Activated naive CD4-positive, alpha-beta T cell treated with anti-CD3 and anti-CD28 coated beads, Interleukin-2, amount 50 U/mL, for 16 hours (primary cell): ENCODE results near the gene MRPS11.
"Not testable (repeated sequence)": the region's sequence is repeated elsewhere in the genome, so short reads cannot be mapped to it uniquely, and the experiment has no call there.

Source experiments
- DNase-seq: peaks from one replicate; pipeline ENCODE4 v3.0.0-alpha.2; 2020

Gene MRPS11

DNA sequence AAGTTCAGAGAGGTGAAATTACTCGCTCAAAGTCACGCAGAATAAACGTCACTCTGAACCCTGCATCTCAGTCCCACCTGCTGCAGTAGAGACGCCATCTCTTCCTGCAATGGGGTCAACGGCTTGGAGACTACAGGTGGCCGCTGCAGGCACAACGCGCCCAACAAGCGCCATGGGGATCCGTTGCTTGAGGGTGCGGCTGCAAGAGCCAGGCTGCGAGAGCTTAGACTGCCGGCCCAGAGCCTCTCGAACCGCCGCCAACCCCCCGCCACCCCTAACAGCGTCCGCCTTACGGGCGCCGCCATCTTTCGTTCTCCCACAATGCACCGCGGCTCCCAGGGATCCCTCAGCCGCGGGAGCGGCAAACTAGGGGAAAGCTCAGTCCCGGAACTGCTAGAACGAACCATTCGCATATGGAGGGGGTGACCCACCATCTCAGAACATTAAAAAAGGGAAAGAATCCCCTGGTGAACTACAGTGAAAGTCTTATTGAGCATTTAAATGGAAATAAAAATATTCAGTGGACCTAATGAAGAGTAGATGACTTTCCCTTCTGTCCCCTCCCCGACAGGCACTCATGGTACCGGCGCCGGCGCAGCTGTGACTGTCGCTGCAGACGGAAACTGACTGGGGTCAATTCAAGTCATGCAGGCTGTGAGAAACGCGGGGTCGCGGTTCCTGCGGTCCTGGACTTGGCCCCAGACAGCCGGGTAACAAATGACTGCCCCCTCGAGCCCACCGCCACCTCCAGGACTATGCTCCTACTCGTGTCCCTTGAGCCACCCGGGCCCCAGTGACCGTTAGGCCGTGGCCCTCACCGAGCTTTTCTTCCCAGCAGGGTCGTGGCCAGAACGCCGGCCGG lies at the start of gene MRPS11, which contains the start of gene MRPL46:
TSS of gene MRPS11 (plus strand) at position 636 of the 862 bp plus-strand sequence. CDS start at position 646, 10 bp downstream.
TSS of gene MRPL46 (minus strand) at position 316 of the 862 bp plus-strand sequence. CDS start at position 305, 11 bp downstream.
- peak; percentile 91 for DNase-seq

- no peak for DNase-seq
These were observed 47.7 kb upstream of the MRPS11 start for GRCh38 chr15:88419830-88420229.

DNA sequence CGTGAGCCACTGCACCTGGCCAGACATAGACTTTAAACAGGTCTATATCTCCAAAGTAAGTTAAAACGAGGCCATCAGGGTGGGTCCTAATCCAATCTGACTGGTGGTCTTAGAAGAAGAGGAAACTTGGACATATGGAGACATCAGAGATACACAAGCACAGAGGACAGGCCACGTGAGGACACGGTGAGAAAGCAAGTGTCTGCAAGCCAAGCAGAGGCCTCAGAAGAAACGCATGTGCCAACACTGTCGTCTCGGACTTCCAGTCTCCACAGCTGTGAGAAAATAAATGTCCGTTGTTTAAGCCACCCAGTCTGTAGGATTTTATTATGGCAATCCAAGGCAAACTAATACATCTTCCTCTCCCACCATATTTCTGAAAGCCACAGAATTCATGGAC lies 44.2 kb upstream of the MRPS11 start:
- no peak for DNase-seq

DNA sequence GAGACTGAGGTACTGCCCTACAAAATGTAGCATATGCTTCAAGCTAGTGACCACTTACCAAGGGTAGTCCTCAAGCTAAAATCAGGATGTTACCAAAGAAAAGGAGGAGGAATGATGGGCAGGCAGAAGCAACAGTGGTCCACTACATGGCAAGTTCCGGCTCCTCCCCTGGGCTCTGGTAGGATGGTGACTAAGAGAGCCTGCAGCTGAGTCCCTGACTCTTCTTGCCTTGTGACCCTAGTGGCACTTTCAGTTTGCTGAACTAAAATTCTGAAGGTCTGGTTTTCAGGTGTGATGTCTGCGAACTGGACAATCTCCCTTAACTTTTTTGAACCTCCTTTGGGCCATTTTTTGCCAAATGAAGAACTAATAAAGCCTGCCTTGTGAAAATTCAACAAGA lies 41.2 kb upstream of the MRPS11 start:
- no peak for DNase-seq

DNA sequence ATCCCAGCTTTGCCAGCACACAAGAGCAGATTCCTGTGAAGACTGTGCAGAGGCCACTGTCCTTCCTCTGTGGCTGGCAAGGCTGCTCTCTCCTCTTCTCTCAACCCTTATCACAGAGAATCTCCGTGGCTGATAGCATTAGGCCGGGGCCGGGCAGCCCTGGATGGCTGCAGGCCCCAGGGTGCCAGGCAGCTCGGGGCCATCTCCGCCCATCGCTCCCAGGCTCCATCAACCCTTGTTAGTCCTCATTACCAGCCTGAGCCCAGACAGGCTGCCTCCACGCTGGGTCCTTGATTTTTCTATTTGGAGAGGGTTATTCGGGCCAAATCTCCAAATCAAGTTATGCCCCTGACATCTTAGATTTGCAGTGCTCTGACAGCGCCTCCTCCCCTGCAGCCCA lies 39.5 kb upstream of the MRPS11 start:
- no peak for DNase-seq

GRCh38 chr15:88428805-88429605 lies 38.5 kb upstream of the MRPS11 start:
- no peak for DNase-seq

DNA sequence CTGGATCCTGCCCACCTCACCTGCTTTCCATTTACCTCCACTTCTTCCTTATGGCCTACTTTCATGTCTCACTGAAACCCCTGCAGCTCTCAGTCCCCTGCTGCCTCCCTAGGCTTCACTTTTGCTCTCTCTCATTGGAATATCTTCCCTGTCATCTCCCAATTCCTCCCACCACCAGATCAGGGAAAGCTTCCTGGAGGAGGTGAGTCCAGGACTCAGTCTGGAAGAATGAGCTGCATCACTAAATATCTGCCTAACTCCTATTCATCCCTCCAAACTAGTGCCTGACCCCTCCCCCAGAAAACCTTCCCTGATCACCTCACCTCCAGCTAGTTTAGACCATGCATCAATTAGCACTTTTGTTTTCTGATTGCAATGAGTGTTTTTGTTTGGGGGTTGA lies 37.5 kb upstream of the MRPS11 start:
- no peak for DNase-seq

GRCh38 chr15:88431441-88431840 lies 36.1 kb upstream of the MRPS11 start:
- DNase-seq, result no peak

DNA sequence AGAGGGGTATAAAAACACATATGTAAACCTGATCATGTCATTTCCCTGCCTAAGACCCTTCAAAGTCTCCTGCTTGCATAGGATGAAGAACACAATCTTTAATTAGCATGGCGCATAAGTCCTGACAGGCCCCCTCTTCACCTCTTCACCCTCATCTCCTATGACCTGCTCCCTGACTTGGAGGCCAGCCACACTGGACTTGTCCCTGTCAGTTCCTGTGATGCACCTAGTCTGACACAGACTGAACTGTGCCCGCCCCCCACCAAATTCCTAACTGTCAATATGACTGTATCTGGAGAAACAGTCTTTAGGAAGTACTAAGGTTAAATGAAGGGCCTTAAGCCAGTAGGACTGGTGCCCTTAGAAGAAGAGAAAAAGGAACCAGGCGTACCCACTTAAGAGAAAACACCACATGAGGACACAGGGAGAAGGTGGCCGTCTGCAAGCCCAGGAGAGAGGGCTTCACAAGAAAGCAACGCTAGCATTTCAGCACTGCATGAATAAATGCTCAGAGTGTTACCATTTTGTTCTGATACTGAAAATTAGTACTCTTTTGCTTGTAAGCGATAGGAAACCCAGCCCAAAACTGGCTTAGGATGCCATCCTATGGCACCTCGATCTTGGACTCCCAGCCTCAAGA lies 34.3 kb upstream of the MRPS11 start:
- DNase-seq, result no peak

DNA sequence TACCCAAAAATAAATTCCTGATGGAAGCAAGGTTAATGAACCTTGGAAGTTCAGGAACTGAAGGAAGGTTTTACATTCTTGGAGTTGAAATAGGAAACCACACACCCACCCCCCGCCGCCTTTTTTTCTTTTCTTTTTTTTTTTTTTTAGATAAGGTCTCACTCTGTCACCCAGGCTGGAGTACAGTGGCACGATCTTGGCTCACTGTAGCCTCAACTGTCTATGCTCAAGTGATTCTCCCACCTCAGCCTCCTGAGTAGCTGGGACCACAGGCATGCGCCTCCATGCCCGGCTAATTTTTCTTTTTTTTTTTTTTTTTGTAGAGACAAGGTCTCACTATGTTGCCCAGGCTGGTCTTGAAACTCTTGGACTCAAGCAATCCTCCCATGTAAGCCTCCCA lies 33.4 kb upstream of the MRPS11 start:
- DNase-seq, result not testable (repeated sequence)

- DNase-seq, result no peak
These were observed 29.3 kb upstream of the MRPS11 start for GRCh38 chr15:88438181-88438580.

- DNase-seq, result no peak
These were observed 27.5 kb upstream of the MRPS11 start for GRCh38 chr15:88440021-88440420.

- DNase-seq, result no peak
These were observed 26.3 kb upstream of the MRPS11 start for GRCh38 chr15:88441076-88441730.

- no peak for DNase-seq
These were observed 20.3 kb upstream of the MRPS11 start for GRCh38 chr15:88447206-88447605.

- DNase-seq, result no peak
These were observed 19.8 kb upstream of the MRPS11 start for GRCh38 chr15:88447741-88448140.

GRCh38 chr15:88448991-88449461 lies 18.5 kb upstream of the MRPS11 start:
- no peak for DNase-seq

GRCh38 chr15:88449581-88449980 lies 17.9 kb upstream of the MRPS11 start:
- DNase-seq, result no peak

DNA sequence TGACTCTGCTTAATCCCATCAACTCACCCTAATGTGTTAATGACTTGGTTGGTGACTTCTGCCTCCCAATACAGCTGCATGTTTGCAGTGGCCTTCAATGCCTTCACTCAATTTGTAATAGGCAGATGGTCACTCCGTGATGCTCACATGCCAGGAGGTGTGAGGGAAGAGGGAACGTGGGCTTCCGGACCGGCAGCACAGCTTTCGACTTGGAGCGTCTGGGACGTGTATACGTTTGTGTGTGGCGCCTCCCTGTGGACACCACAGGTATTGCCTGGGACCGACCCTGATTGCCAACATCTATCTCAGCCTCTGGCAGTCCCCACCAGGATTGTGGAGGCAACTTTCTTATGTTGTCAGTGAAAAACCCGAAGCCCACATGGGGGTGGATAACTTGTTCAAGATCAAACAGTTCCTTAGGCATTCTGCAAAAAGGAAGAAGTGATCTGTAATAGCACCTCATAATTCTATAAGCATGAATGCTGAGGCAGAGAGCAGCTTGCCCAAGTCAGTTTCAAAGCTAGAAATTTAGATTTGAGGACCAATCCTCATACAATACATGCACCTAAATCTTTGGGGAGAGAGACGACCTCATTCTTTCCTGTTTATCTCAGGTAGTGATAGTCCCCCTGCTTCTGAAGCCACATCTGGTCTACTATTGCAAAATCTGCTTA lies 17.2 kb upstream of the MRPS11 start:
- peak; percentile 61 for DNase-seq

- DNase-seq, result no peak
These were observed 13.9 kb upstream of the MRPS11 start for GRCh38 chr15:88453651-88454050.

DNA sequence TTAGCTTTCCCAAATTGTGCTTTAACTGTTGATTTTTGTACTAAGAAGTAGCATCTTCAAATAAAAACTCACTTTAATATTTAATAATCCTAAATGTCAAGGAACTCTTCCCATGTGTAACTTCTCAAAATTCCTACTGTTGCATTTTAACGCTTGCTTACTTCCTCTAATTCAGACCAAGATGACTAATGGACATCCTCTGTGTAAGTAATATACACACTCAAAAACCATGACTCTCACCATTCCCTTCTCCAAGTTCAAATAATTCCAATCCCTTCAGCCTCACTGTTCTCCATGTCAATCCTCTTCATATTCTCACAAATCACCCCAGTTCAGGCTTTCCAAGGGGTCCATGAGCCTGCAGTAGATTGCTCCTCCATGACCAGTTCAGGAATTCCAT lies 13.3 kb upstream of the MRPS11 start:
- DNase-seq, result no peak

- DNase-seq, result peak; percentile 42
These were observed 12.4 kb upstream of the MRPS11 start for GRCh38 chr15:88454867-88455810.
